GM20431 (cell line): ENCODE results near the gene MDN1.

ENCODE experiments used
- in situ Hi-C: fragments of 300-500 bp; cut with MseI, MboI; formaldehyde crosslinking; loops from one replicate; pipeline ENCODE4 v1.15.0; 2020; ENCODE audit warnings: low sequenced_read_pairs; ENCODE audit not compliant: unreplicated experiment

The MDN1 gene

DNA sequence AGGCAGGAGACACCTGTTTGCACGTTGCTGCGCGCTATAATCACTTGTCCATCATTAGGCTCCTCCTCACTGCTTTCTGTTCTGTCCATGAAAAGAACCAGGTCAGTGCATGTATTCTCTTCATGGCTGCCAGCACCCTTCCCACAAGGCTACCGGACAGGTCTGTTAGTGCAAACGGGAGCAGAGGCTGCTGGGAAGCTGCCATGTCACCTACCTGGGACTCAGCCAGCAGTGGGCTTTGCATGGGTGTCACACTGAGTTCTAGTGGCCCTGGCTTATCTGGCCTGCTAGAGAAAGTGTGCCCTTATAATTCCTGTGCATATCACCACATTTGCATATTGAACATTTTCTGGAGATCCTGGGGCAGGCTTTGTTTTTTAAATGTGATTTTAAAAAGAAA, 205.8 kb downstream of the MDN1 start:
- in situ Hi-C loops, result loop anchor here (10.0 to 25.0 kb wide), 2 partner anchors 179 to 626 kb away; partner anchors contain the start of gene ANKRD6

DNA sequence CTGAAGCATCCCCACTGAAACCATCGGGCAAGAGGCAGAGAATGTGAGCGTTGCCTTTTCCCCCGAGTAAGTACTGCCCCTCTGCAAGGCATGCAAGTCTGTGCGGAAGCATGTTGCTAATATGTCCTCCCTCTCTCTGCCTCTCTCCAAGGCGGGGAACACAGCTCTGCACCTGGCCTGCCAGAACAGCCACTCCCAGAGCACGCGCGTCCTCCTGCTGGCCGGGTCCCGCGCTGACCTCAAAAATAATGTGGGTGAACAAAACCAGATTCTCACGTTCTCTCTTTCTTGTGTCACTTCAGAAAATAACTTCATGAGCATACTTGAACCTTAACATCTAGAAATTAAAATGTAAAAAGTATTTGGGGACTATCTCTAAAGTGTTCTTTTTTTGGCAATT, 207.5 kb downstream of the MDN1 start:
- in situ Hi-C loops, result loop anchor here (10.0 to 25.0 kb wide), 2 partner anchors 177 to 625 kb away; partner anchors contain the start of gene ANKRD6

DNA sequence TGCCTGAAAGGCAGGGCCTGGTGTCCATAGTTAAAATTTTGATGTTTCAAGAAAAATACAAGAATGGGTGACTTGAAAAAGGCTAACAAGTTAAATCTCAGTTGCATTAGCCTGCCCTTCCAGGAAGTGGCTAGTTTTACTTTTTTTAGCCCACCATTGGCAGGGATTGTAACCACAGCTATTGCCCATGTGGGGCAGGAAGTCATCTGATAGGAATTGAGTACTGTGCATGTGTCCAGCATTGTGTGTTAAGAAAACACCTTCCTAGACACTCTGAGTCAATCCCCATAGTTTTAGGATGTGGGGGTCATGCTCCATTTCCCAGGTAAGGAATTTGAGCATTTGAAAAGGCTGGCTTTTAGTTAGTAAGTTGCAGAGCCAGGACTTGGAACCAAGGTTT, 207.9 kb downstream of the MDN1 start:
- in situ Hi-C loops, result loop anchor here (10.0 to 25.0 kb wide), 2 partner anchors 177 to 624 kb away; partner anchors contain the start of gene ANKRD6

DNA sequence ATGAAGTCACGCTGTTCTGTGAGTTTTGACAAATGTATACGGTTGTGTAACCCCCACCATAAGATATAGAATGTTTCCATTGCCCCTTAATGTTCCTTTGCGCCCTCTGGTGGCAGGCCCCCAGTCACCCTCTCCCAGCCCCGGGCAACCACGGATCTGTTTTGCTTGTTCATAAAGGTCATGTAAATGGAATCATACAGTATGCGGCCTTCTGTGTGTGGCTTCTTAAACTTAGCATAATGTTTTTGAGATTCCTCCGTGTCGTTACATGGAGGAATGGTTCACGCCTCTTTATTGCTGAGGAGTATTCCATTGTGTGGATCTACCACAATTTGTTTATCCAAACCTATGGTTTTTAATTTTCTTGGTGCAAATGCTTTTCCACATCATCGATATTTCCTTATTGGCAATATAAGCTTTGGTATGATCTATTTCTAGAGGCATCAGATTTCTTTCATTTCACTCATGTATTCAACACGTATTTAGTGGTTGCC, 209.4 kb downstream of the MDN1 start:
- in situ Hi-C loops, result loop anchor here (10.0 to 25.0 kb wide), 2 partner anchors 175 to 623 kb away; partner anchors contain the start of gene ANKRD6

DNA sequence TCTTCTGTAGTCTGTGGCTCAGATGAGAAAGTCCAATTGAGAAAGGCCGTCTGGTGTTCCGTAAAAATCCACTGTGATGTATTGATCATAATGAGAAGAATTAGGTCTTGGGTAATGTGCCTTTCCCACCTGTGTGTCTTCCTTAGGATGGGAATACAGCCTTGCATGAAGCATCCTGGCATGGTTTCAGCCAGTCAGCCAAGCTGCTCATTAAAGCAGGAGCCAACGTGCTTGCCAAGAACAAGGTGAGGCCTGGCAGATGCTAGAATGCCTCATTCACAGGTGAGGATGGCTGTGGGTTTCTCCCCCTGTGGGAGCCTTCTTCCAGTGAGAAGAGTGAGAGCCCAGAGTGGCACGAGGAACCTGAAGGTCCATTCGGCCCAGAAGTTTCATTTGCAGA, 213.7 kb downstream of the MDN1 start:
- in situ Hi-C loops, result loop anchor here (25.0 kb wide), 1 partner anchor 619 kb away; no protein-coding TSS in a partner anchor

DNA sequence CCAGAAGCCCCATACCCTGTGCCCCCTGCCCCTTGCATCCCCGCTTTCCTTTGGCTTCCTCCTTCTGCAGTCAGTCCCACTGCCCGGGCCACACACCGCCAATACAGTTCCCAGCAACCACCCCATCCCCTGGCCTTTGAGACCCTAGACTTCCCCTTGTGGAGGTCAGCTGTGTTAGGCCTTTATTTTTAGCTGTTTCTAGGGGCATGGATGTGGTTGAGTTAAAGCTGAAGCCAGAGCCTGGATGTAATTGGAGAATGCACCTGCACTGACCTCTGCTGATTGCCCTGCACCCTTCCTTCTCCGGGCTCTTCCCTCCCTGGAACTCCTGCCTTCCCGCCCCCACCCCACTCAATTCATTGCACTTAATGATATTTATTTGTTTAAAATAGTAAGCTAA, 214.9 kb downstream of the MDN1 start:
- in situ Hi-C loops, result loop anchor here (25.0 kb wide), 1 partner anchor 617 kb away; no protein-coding TSS in a partner anchor

DNA sequence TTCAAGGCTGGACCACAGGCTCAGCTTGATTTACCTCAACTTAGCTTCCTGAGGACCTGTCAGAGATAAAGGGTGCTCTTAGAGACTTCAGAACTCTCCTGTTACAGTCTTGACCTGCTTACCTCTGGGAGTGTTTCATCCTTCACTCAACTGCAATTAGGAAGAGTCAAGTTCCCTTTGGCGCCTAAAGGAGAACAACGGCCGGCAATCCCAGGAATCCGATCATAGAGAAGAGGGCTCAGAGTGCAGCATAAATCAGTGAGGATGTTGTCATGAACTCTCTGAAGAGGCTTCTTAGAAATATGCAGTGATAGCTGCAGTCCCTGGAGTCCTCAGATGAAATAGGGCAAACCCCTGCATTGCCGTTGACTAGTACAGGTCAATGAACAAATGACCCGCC, 217.4 kb downstream of the MDN1 start:
- in situ Hi-C loops, result loop anchor here (25.0 kb wide), 1 partner anchor 615 kb away; no protein-coding TSS in a partner anchor

DNA sequence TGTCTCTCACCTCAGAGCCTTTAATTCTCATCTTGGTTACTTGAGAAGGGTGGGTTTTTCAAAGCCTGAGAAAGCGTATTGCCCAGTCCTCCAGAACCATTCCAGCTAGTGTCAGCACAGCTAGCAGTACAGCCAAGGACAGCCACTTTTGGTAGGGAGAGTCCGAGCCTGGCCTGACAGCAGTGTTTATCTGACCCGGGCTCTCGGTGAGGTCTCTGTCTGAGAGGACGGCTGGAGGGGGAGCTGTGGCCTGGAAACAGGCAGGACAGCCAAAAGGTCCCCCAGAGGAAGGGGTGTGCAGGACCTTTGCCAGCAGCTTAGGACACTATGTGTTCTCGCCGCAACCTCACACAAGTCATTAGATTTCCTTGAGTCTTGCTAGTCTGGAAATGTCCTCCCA, 219.9 kb downstream of the MDN1 start:
- in situ Hi-C loops, result loop anchor here (25.0 kb wide), 1 partner anchor 612 kb away; no protein-coding TSS in a partner anchor

DNA sequence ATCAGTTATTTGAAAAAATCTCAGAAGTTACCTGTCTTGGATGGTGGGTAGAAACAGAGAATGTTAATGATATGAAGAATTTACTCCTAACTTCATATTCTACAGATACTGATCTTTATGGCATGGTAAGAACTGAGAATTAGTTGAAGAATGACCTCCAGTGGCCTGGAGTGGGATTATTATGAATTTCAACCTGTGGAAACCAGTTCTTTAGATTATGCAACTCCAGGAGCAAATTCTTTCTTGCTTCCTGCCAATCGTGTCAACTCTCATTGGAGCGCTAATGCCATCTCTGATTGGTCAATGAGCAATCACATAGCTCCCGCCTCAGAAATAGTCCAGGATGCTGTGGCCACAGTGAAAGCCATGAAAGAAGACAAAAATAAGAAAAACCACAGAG, 221.6 kb downstream of the MDN1 start:
- in situ Hi-C loops, result no loop called here

DNA sequence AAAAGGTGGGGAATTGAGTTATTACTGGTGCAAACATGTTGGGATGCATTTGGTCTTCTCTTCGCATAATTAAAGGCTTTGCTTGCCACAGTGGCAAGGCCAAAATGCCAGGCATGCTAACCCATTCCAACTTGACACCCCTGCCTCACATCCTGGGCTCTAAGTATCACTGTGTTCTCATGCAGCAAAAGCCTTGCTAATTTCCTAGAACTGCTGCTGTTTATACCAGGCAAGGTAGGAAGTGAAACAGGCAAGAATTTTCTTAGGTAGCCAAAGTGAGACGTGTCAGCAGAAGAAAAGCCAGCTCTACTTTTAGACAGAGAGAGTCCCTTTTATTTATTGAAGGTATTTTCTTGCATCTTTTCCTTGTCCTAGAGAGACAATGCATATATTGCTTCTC, 222.2 kb downstream of the MDN1 start:
- in situ Hi-C loops, result no loop called here

DNA sequence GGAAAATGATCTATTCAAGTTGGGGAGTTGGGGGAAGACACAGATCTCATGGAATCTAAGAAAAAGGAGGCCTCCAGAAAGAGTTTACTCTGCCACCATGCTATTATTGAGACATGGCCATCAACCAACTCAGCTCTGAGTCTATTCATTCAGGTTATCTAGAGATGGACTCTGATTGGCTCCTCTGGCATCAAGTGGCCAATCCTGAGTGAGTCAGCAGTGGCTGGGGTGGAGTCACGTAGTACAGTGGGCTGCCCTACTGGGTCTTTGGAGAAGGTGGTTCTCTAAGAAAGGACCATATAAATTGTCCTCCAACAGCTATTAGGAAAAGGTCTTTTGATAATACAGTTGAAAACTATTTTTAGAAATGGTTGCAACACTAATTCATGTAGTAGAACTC, 223.1 kb downstream of the MDN1 start:
- in situ Hi-C loops, result no loop called here

DNA sequence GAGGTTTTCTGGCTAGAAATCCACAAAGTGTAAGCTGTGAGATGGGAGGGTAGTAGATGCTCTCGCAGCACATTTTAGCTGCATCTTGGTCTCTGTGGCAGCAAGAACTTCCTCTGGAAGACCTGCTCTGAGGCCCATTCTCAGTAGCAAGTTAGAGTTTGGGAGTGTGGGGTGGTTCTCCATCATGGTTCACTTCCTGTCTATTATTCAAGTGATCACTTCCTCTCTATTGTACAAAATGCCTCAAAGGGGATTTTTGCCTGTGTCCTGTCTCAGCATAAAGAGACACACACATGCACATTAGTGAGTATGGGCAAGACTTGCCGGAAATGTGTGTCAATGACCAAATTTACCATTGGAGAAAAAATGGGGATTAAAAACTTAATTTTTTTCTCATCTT, 223.5 kb downstream of the MDN1 start:
- in situ Hi-C loops, result no loop called here
